Kidney capillary endothelial cell (primary cell): ENCODE measurements around the gene IQCH.
"Not testable (repeated sequence)": the region's sequence is repeated elsewhere in the genome, so short reads cannot be mapped to it uniquely, and the experiment has no call there.

Source experiments
- DNase-seq: peaks from one replicate; pipeline ENCODE4 v3.0.0-alpha.2; 2018; ENCODE audit warnings: low spot score

Gene IQCH

DNA sequence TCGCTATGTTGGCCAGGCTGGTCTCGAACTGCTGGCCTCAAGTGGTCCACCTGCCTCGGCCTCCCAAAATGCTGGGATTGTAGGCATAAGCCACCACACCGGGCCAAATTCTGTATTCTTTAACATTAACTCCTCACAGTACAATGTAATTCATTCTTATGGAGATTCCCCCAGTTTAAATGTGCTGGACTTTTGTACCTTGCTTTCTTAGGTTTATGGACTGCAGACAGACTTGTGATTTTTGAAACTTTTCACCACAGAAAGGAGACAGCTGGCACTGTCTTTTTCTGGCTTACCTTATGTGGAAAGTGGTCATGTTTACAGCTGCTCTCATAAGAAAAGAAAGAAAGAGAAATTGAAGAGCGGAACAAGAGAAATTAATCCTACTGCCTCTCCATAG lies 103.8 kb downstream of the IQCH start:
- DNase-seq = no peak

GRCh38 chr15:67358812-67359211 lies 104.2 kb downstream of the IQCH start:
- DNase-seq = no peak

DNA sequence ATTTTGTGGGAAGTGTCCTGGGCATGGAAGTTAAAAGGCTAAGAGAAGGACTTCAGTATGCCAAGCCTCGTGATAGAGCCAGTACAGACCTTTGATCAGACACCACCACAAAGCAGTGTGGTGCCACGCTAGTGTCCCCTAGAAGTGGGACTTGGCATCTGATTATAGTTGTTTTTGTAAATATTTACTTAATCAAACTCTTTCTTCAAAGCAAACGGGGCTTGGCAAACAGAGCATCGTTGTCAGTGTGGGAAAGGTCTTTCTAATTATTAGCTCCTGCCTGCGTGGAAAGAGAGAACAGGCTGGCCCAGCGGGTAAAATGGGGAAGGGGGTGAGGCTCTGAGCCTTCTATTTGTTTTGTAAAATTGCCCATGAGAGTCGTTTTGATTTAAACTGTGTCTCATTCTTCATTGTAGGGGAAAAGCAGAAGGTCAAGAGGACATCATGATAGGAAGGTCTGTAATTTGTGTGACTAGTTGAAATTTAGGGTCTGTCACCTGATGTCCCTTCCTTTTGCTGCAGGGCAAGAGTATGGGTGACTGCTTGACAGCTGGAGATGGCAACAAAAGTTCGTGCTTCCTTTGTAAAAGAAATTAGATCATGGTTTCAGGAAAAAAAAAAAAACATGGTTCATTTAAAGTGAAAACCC lies 105.0 kb downstream of the IQCH start:
- DNase-seq = no peak

- no peak for DNase-seq
Observed at GRCh38 chr15:67361100-67361499, 106.5 kb downstream of the IQCH start.

DNA sequence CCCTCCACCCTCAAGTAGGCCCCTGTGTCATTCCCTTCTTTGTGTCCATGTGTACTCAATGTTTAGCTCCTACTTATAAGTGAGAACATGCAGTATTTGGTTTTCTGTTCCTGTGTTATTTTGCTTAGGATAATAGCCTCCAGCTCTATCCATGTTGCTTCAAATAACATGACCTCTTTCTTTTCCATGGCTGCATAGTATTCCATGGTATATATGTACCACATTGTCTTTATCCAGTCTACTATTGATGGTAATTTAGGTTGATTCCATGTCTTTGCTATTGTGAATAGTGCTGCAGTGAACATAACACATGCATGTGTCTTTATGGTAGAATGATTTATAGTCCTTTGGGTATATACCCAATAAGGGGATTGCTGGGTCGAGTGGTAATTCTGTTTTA lies 109.1 kb downstream of the IQCH start:
- DNase-seq = not testable (repeated sequence)

- DNase-seq = no peak
Observed at GRCh38 chr15:67365994-67366393, 111.4 kb downstream of the IQCH start.

DNA sequence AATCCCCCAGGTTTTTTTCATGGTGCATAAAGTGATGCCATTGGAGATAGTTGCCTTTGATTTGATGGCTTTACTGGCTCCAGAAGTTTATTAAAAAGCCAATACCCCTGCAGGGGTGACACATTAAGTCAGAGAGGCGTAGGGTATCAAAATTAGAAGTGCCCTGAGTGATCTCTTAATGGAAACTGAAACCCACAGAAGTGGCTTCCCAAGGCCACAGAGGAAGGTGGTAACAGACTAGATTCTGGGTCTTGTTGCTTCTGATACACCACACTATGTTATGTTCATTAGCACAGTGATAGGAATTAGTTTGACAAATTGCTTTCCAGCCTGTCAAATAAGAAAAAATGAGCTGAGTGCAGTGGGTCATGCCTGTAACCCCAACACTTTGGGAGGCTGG lies 112.3 kb downstream of the IQCH start:
- no peak for DNase-seq

GRCh38 chr15:67369359-67369998 lies 114.9 kb downstream of the IQCH start:
- no peak for DNase-seq

- DNase-seq = no peak
Observed at GRCh38 chr15:67370206-67370954, 115.8 kb downstream of the IQCH start.

DNA sequence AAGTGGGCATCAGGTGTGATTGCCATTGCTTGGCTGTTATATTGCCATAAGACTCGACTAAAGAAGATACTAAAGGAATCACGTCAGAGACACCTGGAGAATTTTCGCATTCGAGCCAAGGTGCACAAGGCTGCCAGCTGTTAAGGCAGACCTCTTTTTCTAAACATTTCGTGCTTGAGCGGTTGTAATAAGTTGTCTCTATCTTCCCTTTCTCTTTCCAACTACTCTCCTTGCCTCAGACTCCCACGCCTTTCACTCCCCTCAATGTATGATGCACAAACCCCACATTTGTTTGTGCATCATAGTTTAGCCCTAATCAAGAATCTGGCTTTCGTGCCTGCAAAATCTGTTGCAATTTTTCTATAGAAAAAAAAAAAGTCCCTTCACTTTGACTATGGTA lies 118.0 kb downstream of the IQCH start:
- no peak for DNase-seq

DNA sequence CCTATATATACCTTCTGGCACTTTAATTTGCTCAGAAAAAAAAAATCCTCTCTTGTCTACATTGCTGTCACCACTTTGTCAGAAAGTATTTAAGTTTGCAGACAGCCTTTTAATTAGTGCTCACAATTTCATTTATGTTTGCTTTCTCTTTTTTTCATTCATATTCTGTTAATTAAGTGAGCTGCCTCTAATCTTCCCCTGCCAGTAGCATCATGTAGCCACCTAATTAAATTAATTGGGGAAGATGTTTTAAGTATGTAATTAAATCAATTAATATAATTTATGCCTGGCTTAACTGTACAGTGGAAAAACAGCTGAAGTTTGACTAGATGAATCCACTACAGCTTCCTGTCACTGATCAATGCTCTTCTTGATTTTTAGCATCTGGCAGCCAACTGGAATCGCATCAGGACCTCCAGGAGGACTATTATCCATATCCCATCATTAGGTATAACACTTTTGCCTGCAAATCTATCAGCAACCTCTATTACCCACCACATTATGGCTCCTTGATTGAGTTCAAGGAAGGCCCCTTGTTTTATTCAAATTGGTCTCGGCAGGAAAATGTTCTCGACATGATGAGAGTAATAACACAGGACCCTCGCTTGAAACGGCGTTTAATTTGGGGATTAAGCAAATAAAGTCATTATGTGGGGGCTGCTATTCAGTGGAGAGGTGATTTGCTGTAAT lies 118.5 kb downstream of the IQCH start:
- DNase-seq = no peak

DNA sequence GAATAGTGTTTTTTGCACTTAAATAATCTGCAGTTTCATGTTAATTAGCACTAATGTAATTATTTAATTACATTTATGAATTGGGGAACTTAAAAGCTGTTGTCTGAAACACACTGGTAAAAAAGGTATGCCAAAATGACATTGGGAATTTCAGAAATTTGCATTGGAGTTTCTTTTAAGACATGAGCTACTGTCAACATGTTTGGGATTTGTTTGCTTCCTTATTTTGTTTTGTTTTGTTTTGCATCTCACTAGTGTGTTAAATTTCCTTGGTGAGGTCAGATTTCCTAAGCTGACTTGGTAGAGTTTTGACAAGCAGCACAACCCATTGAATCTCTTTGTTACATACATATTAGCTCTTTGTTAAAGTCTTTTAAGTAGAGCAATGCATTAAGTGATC lies 119.4 kb downstream of the IQCH start:
- DNase-seq = no peak

- no peak for DNase-seq
Observed at GRCh38 chr15:67379530-67379929, 124.9 kb downstream of the IQCH start.

GRCh38 chr15:67380921-67381320 lies 126.3 kb downstream of the IQCH start:
- DNase-seq = no peak

DNA sequence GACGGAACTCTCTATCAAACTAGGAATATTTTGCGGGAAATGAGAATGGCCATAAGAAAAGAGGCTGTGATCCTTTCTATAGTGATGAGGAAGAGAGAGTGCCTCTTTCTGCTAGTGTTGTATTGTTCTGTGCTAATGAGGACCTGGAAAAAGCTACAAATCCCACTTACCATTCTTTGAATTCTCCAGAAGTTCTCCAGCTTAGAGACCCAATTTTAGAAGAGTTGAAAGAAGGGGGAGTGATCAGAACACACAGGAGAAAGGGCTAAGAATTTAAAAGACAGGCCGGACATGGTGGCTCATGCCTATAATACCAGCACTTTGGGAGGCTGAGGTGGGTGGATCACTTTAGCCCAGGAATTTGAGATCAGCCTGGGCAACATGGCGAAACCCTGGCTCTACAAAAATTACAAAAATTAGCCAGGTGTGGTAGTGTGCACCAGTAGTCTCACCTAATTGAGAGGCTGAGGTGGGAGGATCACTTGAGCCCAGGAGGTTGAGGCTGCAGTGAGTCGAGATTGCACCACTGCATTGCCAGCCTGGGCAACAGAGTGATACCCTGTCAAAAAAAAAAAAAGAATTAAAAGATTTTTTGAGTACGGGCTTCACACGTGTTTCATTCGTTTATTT lies 126.9 kb downstream of the IQCH start:
- no peak for DNase-seq

DNA sequence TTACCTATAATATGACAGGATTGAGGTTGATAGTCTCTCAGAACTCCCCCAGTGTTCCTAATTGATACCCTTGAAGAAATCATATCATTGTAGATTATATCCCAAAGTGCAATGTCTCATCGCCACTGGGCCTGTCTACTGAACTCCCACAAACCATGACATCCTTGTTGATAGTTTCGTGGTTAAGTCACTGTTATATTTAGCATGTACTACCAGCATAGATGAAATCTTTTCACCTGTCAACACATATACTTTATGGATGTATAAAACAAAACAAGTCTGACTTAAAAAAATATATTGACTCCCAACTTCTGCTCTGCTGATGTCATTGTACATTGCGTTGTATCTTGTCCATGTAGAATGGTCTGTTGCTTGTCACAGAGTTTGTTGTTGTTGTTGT lies 128.1 kb downstream of the IQCH start:
- no peak for DNase-seq

- no peak for DNase-seq
Observed at GRCh38 chr15:67383899-67384298, 129.3 kb downstream of the IQCH start.

DNA sequence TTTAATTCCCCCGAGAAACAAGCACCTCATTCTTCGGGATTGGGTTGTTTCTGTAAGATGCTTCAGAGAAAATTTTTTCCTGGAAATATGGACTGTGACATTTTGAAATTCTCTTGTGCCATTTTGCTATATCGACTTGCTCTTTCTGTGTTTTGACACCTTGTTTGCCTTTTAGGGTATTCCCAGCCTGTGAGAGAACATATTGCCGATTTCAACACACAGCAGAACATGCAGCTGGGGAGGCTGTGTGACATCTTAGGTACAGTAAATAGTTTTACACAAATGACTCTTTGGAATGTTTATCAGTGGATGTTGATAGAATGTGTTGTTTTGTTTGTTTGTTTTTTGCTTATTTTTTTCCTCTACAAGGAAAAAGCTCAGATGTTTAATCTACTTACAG lies 130.2 kb downstream of the IQCH start:
- DNase-seq = no peak

- no peak for DNase-seq
Observed at GRCh38 chr15:67385971-67386370, 131.4 kb downstream of the IQCH start.

- DNase-seq = no peak
Observed at GRCh38 chr15:67386947-67387346, 132.4 kb downstream of the IQCH start.

DNA sequence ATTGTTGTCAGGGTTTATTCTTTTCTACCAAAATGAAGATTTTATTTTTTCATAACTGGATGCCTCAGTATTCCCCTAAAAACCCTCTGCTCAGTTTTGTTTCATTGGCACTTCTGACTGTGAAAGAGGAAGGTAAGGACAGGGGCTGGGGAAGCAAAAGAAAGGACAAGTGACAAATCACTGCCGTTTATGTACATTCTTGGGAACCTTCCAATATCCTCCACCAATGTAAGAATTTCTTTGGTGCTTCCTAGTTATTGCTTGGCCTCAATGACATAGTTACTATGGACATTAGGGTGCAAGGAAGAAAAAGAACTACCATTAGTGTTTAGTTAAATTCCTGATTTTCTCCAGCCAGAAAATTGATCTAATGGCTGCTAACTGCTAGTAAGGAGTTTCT lies 135.4 kb downstream of the IQCH start:
- DNase-seq = no peak

DNA sequence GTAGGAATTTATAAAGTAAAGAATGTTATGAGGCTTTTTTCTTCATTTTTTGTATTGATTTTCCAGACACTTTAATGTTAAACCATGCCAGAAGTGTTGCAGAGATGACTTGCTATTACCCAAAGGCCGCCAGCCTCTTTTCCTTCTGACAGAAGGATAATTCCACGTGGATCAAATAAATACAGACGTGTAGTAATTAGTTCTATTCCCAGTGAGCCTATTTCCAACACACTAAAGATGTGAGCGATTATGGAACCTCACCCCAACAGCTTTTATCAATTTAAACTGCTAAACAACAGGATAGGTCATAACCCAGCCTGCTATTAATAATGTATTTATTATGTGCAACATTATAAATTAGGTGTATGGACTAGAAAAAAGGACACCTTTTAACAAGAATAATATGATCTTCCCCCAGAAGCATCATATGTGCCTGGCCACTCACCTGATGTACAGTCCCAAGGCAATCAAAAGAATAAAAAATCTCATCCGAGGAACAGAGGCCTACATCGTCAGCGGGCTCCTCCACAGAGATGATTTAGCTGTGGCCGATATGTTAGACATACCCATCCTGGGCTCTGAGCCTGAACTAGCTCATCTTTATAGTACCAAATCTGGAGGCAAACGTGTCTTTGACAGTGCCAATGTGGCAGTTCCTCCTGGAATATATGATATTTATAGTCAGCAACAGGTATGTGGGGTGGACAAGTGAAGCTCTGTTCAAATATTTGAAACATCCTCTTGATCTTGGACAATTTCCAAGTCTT lies 140.5 kb downstream of the IQCH start:
- no peak for DNase-seq
